ENCODE results near the gene SMIM36.
"Not testable (repeated sequence)": the region's sequence is repeated elsewhere in the genome, so short reads cannot be mapped to it uniquely, and the experiment has no call there.

Gene SMIM36

GRCh38 chr17:55414983-55415382, 96.3 kb downstream of the SMIM36 start:
- no peak for DNase-seq (ENCODE audit: low spot score)

DNA sequence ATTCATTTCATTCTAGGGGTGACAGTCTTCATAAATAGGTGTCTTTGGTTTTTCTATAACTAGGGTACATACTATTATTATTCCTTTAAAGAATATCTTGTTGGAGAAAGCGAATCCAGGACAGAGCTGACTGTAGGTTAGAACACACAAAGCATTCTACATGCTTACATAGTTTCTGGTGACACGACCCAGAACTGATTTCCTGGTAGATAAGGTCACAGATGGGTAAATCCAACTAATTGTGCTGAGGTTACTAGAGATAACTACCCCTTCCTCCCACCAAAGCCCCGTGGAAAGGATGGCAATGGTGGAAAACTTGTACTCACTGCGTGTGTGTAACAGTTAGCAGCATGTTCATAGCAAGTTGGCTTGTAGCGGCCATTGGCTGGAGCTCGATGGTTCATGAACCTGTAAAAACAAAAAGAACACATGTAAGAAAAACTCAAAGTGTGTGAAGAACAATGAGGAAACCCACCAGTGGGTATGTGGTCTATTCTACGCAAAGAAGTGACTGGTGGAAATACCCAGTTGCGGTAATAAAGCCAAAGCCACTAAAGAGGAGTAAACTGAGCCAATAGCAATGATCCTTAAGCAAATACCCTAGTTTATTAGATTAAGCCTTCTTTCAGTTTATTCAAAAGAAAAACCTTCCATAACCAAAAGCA, 97.3 kb downstream of the SMIM36 start:
- DNase-seq (ENCODE audit: low spot score), result no peak

- DNase-seq (ENCODE audit: low spot score), result no peak
These were observed 99.8 kb downstream of the SMIM36 start for GRCh38 chr17:55411463-55411855.

DNA sequence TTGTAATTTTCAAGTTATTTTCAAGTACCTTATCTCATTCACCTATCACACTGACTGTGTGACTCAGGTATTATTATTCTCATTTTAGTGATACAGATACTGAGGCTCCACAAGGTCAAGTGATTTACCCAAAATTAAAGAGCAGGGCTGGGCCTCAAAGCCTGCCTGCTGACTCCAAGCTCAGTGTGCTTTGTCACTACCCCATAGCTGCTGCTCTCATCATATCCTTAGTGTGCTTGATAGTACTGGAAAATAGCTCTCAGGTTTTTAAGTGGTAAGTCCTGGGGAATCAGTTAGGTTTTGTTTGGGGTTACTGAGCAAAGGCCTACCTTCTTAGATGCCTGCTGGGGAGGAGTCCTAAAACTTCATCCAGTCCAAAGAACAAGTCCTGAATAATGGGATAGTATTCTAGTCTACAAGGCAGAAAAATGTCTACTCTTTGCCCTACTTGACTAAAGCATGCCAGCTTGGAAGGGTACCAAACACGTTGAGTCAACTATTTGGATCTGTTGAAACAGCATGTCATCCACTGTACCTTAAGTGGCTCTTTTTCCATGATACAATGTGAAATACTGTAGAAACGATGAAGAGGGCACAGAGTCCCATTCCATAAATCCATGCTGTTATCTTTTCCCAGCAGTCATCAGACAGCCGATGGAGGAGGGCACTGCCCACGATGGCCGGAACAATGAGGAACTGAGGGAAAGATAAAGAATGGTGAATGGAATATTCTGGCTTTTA, 100.4 kb downstream of the SMIM36 start:
- no peak for DNase-seq (ENCODE audit: low spot score)

DNA sequence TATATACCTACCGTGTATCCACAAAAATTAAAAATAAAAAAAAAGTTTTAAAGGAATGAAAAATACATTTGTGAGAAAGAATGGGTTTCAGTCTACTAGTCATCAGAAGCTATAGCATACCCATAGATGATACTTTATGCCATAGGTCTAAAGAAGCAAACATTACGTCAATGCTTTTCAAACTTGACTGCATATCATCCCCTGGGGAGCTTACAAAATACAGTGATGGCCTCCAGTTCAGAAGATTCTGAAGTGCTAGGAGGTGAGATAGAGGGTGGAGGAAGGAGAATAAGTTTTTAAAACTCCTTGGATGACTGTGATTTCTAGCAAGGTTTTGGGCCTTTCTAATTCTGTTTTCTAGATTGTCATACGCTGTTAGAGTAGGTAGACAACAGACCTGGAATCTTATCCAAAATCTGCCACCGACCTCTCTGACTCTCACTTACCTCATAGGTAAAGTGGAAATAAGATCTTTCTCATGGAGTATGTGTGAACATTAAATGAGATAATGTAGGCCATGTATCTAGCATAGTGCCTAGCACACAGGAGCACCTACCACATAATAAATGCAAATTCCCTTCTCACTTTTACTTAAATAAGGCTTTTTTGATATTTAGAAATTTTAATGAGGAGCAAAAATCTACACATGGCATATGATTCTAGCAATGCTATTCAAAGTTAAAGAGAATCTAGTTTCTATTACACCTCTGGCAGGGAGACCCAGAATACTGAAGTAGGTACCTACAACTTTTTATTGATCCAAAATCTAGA, 102.0 kb downstream of the SMIM36 start:
- DNase-seq (ENCODE audit: low spot score), result no peak

DNA sequence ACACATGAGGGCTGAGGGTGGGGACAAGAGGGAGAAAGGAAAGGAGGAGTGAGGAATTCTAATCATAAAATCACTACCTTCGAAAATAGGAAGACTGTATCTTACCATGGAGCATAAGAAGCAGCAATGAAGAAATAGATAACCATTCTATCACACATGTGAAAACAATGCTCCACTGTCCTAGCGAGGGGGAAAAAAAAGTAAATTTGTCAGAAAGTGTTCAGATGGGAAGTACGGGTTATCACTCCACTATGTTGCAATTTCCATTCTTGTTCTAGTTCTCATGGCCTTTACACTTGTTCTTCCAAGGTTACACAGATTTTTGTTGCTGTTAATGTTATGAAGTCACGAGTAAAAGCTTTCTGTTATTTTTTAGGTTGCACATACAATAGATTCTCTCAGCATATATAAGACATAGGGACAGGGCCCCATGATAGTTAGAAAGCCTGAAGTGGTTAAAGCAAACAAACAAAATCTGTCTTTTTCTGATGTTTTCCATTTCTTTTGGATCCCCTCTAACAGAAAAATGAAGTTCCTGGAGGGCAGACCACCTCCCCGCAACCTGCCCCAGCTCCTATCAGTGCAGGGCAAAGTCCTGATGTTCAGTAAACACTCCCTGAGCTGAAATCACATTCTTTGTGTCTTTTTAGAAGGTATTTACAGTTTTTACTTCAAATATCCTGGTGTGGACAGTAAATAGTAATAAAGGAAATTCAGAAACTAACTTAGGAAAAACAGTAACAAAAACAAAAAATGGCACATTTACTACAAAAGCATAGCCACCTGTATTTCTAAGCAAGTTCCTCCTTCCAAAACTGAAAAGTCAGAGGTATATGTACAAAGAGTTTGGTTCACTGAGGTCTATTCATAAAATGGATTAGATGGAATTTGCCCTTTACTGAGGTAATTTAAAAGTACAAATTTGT, 103.3 kb downstream of the SMIM36 start:
- DNase-seq (ENCODE audit: low spot score), result no peak

GRCh38 chr17:55405600-55405999, 105.7 kb downstream of the SMIM36 start:
- no peak for DNase-seq (ENCODE audit: low spot score)

DNA sequence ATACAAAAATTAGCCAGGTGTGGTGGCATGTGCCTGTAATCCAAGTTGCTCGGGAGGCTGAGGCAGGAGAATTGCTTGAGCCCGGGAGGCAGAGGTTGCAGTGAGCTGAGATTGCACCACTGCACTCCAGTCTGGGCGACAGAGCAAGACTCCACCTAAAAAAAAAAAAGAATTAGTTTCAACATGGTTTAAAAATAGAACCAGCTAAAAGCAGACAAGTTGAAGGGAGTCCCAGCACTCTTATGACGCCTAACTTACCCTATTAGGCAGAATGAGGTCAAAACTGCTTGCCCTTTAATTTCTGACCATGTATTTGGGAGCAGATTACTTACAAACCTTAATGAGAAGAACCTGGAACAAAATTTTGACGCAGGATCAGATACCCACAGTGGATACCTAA, 107.1 kb downstream of the SMIM36 start:
- not testable (repeated sequence) for DNase-seq (ENCODE audit: low spot score)

- DNase-seq (ENCODE audit: low spot score), result no peak
These were observed 108.9 kb downstream of the SMIM36 start for GRCh38 chr17:55402374-55402773.

All from activated CD4-positive, alpha-beta T cell treated with anti-CD3 and anti-CD28 coated beads, Interleukin-2, Interleukin-4, amounts not matched to agents 100 ng/mL and 50 ng/mL, durations not matched to agents 16 hours and 8 hours (primary cell).